HG02852 (cell line): ENCODE results near the gene KRTAP3-1.
"Not testable (repeated sequence)": the region's sequence is repeated elsewhere in the genome, so short reads cannot be mapped to it uniquely, and the experiment has no call there.

Experiments
- ATAC-seq: cut with Tn5 transposase; IDR thresholded peaks from one replicate; pipeline ENCODE4 v1.9.1; 2021; ENCODE audit warnings: mild to moderate bottlenecking, moderate library complexity; ENCODE audit not compliant: unreplicated experiment

KRTAP3-1 gene

GRCh38 chr17:41016578-41017215 lies 7.8 kb upstream of the KRTAP3-1 start:
- no peak for ATAC-seq

- no peak for ATAC-seq
Observed at GRCh38 chr17:41015454-41015853, 6.5 kb upstream of the KRTAP3-1 start.

GRCh38 chr17:41013606-41014005 lies 4.7 kb upstream of the KRTAP3-1 start:
- ATAC-seq = no peak

DNA sequence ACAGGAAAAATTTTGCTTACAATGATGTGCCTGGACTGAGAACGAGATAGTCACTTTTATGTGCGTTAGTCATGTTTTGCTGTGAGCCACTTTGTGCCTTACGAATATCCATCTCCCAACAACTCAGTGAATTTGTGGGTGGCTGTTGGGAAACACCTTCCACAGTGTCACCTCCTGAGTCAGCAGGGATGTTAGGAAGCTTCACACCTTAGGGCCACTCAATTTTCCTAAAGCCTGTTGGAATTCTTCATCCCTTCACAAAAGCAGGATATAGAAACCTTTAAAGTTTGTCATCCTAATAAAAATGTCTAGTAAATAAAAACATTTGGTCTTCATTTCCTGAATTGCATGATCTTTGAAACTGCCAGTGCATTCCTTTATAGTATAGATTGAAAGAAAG lies 4.3 kb upstream of the KRTAP3-1 start:
- no peak for ATAC-seq

GRCh38 chr17:41012326-41013120 lies 3.6 kb upstream of the KRTAP3-1 start:
- no peak for ATAC-seq

GRCh38 chr17:41010441-41010840 lies 1.5 kb upstream of the KRTAP3-1 start:
- no peak for ATAC-seq

DNA sequence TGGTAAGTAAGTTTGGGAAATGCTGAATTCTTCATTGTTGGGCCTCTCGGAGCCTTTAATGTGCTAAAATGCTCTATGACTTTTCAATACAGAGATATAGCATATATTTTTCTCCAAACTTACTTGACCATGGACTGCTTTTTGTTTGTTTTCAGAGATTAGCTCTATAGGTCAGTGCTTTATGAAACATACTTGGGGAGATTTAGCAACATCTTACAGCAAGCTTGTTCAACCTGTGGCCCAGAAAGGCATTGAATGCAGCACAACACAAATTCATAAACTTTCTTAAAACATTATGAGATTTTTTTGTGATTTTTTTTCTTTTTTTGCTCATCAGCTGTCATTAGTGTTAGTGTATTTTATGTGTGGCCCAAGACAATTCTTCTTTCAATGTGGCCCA lies 1.0 kb upstream of the KRTAP3-1 start:
- ATAC-seq = no peak

GRCh38 chr17:41009301-41009760 lies 403 bp upstream of the KRTAP3-1 start:
- ATAC-seq = no peak

GRCh38 chr17:41004397-41004796 lies 4.5 kb downstream of the KRTAP3-1 start:
- ATAC-seq = no peak

GRCh38 chr17:41003926-41004325 lies 5.0 kb downstream of the KRTAP3-1 start:
- no peak for ATAC-seq

DNA sequence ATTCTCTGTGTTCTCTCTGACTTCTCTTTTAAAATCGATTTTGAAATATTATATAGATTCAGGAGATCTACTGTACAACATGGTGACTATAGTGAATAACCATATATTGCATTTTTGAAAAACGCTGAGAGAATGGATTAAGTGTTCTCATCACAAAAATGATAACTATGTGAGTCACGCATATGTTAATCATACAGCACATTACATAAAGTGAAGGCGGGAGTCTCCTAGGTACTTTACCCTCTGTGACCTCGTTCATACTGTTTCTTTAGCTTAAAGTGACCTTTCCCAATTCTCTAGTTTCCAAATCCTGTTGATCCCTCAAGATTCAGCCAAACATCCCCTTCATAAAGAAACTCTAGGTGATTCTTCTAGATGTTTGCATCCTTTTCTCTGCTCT lies 6.1 kb downstream of the KRTAP3-1 start:
- no peak for ATAC-seq

DNA sequence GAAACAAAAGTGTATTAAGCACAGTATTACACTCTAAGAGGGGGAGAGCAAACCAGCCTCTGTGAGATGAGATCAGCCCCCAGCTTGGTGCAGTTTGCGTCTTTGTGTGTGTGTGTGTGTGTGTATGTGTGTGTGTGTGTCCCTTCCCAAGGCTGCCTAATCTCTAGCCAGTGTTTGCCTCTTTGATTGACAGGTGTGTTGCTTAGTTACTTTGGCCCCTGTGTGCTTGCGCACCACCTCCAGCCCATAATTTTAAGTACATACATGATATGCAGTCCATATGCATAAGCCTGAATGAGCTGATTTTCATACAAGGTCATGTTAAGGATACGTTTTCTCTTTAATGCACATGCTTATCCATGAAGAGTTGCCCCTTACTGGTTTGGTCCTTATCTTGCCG lies 7.1 kb downstream of the KRTAP3-1 start:
- ATAC-seq = no peak

GRCh38 chr17:40999563-40999962 lies 9.4 kb downstream of the KRTAP3-1 start, which contains the start of gene KRTAP3-2:
KRTAP3-2 (minus strand) TSS chr17:40999906; CDS start chr17:40999853, 53 bp downstream.
- not testable (repeated sequence) for ATAC-seq

DNA sequence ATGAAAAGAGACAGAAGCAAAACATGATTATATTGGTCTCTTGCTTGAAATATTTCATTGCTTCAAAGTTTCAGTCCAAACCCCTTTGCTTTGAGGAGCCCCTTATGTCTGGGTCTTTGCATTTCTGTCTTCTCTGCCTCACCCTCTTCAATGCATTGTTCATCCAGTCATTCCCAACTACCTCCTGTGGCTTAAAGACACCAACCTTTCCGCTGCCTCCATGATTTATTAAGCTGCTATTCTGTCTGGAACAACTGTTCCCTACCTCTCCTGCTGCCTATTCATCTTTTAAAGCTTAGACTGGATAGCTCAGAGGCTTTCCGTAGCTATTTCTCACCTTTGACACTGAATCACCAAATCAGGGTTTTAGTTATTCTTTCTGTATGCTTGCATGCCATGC lies 11.6 kb downstream of the KRTAP3-1 start:
- ATAC-seq = no peak

- ATAC-seq = no peak
Observed at GRCh38 chr17:40996829-40997228, 12.1 kb downstream of the KRTAP3-1 start.

GRCh38 chr17:40995116-40995515 lies 13.8 kb downstream of the KRTAP3-1 start:
- no peak for ATAC-seq

- no peak for ATAC-seq
Observed at GRCh38 chr17:40993839-40994238, 15.1 kb downstream of the KRTAP3-1 start, which contains the start of gene KRTAP3-3. KRTAP3-3 (minus strand) TSS chr17:40994164; CDS start chr17:40994097, 67 bp downstream.

DNA sequence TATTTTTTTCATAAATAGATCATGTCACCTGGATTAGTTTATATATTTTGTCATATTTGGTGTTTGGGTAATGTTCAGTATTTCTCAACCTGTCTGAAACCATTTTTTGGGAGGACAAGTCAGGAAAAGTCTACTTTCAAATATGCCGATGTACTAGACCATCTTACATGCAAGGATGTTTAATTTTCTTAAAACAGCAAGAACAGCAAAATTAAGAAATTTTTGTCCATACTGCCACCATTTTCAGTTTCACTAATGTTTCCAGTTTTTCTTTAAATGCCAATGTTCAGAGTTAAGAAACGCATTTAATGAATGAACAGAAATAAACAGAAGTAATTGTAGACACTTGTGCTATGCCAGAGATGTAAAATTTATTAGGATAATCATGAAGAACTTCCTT lies 15.8 kb downstream of the KRTAP3-1 start:
- ATAC-seq = no peak

GRCh38 chr17:40992666-40993065 lies 16.3 kb downstream of the KRTAP3-1 start:
- ATAC-seq = no peak

- no peak for ATAC-seq
Observed at GRCh38 chr17:40986920-40987319, 22.0 kb downstream of the KRTAP3-1 start.

DNA sequence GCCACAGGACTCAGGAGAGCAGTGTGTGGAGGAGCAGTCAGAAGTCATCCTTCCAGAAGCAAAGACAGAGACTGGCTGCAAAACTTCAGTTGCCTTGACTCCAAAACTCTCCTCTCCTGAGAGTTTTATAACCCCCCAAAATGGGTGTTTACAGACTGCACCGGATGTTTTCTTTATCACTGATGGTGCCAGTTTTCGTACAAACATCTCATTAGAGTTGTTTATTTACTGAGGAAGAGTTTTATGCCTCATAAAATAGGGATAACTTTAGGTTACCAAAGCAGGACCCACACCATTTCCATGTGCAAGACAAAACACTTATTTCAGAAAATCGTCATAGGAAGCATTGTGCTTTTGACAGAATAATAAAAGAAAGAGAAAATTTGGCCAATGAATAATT lies 24.7 kb downstream of the KRTAP3-1 start, which contains the start of gene KRT40:
TSS of gene KRT40 (minus strand) at position 101 of the 400 bp plus-strand sequence. CDS start at position 48, 53 bp downstream.
- ATAC-seq = no peak

DNA sequence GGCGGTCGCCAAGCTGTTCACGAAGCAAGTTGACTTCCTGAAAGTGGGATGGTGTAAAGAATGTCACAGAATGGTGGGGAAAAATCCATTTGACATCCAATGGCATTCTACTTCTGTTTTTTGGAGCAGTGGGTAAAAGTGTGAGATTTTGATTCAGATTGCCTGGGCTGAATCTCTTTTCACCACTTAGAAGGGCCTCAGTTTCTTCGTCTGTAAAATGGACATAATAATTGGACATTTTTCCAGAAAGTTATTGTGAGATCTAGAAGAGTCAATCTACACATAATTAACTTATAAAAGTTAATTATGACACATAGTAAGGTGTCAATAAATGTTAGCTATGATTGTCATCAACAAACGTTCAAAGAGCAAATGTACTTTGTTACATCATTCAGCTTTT lies 27.8 kb downstream of the KRTAP3-1 start:
- ATAC-seq = no peak
